NAMALWA (cell line): ENCODE data around the gene CFDP1.

ENCODE experiments used
- DNase-seq: peaks from one replicate; pipeline ENCODE4 v3.0.0-alpha.2; 2015; ENCODE audit warnings: low spot score

The CFDP1 gene

DNA sequence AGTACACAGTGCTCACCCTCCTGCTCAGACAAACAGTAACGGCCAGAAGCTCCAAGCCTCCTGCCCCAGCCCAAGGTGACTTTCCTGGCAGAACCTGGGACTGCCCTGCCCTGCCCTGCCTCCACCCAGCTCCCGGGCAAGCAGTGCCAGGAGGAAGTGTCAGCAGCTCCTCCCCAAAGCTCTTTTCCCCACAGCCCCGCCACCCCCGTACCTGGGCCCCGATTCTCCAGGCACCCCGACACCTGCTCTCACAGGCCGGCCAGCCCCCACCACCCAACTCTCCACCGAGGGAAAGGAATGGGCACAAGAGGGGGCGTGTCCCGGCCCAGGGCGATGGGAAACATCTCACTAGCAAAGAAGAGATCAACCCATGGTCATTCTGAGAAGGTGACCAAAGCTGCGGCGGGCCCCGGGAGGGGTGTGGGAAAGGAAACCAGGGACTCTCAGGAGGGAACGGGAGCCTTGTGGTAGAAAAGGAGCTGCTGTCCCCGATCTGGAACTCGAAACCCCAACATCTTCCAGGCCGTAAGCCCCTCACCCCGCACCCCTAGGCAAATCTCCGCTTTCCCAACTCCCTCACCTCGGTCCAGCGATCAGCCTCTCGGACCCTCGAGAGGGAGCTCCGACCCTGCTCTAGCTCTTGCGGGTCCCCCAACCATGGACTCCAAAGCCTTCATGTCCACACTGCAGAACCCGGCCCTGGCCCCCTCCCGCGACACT lies 183.1 kb downstream of the CFDP1 start:
- DNase-seq = no peak

DNA sequence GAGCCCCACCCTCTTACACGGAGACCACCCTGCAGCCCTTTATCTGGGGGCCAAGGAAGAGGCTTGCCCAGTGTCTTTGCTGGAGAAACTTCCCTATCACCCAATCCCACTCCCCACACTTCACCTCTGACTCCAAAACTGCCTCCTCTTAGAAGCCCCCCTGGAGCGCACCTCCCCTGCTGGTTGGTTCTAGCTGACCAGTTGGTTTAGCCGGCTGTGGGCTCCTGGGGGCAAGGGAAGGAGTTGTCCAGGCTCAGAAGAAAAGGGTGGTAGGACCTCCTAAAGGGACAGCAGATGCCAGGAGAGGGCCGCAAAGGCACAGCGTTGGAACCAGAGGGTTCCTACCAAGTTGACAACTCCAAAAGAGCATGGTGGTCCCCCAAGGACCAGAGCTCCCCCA lies 183.9 kb downstream of the CFDP1 start:
- DNase-seq = no peak

DNA sequence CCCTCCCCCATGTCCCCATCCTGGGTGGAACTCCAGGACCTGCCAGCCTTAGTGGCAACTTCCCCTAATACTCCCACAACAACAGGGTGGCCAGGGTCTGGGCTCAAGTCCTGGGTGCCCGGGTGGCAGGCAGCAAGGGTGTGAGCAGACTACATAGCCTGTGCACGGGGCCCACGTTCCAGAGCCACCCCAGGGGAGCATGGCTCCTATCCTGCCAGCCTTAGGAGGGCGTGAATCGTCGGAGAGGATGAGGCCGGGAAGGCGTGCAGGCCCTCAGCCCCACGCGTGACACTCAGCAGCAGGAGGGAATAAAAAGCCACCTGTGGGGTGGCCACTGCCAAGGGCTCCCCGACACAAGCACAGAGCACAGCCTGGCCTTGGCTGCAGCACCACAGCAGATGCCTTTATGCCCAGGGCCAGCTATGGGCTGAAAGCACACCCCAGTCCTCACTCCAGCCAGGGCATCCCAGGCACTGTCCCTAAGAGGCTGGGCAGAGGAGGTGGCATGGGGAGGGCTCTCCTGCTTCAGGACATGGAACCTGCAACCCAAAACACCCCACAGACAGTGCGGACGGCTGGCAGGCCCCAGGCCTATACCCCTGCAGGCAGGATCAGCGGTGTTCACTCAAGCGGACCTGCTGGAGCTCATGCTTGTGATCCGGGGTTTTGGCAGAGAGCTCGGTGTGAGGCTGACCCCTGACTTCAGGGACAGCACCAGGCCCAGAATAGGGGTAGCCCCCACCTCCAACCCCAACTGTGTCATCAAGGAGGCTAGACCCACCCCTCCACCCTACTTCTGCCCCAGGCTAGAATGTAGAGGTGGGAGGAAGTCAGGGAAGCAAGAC lies 184.5 kb downstream of the CFDP1 start:
- no peak for DNase-seq

DNA sequence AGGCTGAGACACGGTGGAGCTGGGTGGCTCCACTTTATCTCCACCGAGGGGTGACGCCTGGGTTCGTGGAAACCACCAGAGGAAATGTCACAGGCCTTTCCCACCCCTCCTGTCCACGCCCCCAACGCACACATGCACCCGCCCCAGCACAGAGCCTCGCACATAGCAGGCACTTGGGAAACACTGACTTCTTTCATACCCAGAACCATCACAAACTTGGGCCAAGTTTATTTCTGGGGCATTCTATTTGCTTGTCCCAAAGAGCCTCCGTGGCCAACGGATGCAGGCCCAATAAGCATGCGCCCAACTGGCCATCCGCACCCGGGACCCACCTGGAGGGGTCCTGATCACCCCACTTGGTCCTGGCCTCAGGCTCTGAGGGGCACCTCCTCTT lies 185.2 kb downstream of the CFDP1 start:
- no peak for DNase-seq

DNA sequence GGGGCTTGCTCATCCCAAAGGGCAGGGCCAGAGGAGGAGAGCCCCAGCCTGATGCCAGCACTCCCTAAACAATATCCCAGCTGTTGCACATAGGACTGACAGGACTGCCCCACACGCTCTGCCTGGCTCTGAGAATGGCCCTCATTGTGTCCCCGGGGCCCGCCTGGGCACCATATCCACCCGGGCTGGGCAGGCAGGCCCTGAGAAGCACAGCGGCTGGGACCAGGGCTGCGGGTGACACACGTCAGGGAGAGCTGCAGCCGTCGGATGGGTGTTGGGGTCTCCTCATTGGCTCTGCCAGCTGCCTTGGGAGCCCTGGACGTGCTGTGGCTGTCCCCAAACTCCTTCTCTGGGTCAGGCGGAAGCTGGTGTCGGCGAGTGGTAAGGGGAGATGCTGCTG lies 186.1 kb downstream of the CFDP1 start:
- no peak for DNase-seq

DNA sequence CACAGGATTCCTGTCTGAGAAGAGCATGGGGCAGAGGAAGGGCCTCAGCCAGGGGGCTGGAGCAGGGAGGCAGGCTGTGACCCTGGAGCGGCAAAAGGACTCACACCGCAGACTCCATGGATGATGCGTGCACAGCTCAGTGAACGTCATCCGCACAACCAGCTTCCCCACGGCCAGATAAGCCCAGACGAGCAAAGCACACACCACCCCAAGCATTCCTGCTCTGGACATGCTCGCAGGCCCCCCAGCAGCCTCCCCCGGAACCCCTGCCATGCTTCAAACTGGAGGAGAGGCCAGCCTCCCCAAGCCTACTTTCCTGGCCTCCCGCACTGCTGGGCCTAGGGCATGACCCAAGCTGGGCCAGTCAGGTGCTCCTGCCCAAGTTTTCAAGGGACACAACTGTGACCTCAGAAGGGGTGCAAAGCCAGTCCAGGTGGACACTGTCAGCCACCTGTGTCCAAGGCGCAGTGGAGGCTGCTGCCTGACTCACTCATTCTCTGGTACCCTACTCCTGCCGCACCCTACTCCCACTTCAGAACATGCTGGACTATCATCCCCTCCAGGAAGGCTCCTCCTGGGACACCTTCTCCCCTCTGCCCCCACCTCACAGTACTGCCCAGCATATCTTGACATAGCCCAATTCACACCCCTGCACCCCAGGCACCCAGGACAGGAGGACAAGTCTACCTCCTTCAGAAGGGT lies 186.6 kb downstream of the CFDP1 start:
- no peak for DNase-seq

DNA sequence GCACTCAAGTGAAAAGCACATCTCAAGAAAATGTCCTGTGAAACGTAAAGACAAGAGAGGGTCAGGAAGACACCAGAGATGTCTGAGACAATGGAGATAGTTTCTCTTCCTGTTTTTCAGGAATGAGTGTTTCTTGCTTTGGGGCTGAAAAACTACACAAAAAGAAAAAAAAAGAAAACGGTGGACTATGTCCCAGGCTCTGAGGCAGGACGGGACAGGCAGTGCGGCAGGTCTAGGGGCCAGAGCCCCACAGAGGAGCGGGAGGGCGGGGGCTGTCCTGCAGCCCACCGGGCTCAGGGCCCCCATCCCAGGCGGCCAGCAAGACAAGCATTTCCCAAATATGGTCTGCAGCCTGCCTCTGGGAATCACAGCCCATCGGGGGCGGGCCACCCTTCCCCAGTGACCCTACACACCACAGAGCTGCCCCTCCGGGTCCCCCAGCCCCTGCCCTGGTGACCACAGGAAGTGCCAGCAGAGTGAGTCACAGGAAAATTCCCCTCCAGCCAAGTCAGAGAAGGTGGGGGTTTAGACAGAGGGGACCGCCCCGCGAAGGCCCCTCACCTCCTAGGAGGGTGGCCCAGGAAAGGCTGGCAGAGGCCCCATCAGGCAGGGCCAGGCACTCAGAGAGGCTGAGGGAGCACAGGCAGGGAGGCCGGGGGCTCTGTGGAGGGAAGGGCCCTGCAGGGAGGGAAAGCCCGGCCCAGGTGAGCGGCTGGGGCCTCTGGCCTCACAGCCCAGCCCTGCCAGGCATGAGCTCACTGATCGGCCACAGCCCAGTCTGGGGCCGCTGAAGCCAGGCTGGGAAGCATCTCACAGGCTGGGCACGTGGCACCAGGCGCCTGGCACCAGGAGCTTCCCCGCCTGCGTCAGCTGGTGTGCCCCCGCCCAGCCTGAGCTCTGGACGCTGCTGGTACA lies 188.2 kb downstream of the CFDP1 start:
- no peak for DNase-seq

DNA sequence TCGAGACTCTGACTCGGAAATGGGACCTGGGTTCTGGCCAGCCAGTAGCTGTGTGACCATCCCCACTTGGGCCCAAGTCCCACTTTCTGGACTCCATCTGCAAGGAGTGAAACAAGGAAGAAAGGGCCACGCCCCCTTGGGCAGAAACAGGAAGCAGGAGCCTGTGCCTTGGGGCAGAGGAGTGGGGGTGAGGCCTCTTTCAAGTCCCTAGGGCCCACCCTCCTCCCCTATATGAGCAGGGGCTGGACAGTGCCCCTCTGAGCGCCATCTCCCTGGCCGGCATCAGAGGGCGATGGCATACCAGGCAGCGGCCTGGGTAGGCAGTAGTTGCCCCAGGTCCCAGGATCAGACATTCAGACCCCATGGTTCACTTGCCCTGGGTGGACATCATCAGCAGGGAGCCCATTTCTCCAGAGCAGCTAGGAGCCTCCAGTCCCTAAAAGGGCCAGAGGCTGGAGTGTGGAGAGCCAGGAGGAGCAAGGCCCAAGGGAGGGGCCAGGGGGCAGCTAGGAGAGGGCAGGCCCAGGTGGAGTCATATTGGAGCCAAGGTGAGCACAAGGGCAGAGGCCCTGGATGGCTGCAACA lies 189.0 kb downstream of the CFDP1 start:
- no peak for DNase-seq
